Stimulated activated CD4-positive, alpha-beta T cell treated with anti-CD3 and anti-CD28 coated beads, Interleukin-15, amount 100 ng/mL, for 1 hour (primary cell): ENCODE measurements around the gene ARHGAP20.

Experiments used
- DNase-seq, 2 donors: peaks; one replicate each; pipeline ENCODE4 v3.0.0-alpha.2; 2020; ENCODE audit warnings: low read depth in 1 of 2, low spot score in 1 of 2

The ARHGAP20 gene

DNA sequence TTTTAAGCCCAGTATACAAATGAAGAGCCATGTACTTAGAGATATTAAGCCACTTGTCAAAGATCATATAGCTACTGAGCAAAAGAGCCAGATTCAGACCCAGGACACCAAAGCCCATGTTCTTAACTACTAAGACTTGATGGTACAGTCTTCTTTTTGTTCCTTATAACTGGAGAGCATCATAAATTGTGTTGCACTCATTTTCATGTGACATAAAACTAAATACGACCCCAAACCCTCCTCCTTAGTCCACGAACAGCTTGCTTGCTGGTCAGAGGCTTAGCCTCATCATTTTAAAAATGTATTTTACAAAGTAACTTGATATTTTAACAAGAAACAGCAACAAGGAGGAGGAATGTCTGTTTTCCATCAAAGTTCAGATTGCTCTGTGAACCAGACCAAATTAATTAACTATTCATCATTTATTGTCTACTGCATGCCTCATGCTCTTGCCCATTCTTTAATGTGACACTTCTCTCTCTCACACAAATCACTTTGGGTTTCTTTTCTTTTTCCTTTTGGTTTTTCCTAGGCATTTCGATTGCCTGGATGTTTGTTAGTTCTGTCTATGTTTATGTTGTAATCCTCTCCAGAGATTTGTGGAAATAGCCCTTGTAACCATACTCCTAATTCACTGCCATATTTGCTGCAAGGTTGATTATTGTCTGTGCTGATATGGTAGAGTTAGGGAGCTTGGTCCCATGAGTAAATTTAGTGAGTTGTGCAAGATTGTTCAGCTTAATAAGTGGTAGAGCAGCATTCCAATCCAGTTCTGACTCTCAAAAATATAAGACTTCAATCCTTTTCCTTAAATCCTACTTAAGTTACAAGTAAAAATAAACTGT, 8.4 kb upstream of the ARHGAP20 start:
- no peak for DNase-seq

DNA sequence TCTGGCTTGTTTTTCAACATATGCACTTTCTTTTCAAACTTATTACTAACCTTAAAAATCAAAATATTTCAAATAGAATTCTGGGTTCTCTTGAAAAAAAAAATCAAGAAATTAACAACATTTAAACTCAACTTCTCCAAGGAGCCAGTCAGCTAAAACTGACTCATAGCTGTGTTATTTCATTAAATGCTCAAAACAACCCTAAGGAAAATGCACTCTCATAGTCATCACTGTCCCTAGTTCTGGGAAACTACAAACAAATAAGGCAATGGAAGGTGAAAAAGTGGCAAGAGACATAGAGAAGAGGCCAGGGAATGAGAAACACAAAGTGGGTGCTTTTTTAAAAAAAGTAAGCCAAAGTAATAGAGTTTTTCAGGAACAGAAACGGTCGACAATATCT, 4.1 kb upstream of the ARHGAP20 start:
- no peak for DNase-seq

DNA sequence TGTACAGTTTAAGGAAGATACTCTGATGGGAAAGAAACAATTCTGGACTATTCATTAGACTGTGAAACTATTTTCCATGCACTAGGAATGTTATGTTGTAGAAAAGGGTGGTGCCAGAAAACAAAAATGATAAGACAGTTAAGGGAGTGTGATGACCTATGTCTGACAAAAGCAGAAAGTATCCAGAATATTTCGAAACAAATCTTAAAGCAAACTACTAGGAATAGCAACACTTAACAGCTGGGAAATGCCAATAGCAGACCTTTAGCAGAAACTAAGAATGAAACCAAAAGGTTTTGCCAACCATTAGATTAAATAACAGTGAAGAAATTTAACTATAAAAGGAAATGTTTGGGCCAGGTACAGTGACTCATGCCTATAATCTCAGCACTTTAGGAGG, 3.3 kb upstream of the ARHGAP20 start:
- DNase-seq = no peak

DNA sequence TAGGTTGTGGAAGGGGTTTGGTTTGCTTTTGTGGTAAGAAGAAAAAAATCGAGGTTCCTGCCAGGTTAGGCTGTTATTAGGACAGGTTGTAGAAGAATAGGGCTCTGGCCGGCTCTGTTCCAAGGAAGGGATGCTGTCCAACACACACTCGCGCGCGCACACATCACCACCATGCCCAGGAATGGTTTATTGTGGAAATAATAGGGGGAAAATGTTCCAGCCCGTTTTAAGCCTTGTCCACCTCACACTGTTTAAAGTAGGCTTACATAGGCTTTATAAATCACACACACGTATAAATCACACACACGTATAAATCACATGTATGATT, 1.2 kb upstream of the ARHGAP20 start:
- DNase-seq = no peak

DNA sequence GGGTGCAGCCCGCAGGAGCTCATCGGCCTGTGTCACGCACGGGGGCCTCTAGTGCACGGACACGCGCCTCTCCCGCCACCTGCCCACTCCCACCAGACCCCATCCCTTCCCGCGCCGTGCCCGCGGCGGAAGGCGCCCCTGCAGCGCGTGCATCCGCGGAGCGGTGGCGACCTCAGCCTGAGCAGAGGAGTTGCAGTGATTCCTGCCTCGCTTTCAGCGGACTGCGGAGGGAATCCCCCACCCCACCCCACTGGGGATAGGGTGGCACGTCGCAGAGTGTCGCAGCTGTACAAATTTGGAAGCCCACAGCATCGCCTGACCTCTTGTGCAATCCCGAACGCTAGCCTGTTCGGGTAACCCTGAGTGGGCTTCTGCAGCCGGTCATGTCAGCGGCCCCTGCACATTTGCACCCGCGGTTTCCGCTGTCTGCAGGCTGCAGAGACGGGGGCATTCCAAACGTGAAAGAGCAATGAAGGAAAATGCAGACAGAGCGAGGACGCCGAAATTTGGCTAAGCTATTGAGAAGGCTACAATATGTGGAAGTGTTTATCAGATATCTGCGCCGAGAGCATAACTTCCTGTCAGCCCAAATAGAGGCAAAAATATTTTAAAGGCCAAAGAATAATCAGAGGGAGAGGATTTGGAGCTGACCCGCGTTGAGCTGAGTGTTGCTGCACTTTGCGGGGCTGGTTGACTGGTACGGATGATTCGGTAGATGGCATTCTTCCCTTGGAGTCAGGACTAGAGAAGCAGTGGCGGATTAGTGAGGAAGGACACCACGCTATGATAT, 617 bp upstream of the ARHGAP20 start:
- no peak for DNase-seq

DNA sequence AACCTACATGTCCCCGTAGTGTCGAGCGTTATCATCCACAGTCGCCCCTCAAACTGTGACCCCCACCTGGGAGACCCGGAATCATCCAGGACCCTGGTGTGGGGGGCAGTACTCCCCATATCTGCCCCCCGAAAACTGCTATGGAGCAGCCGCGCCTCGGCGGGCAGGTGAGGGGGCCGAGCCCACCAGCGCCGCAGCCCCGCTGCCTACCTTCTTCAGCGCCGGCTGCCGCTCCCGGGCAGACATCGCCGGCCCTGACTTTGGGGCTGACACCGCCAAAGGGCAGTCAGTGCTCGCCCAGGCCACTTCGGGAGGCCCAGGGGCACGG, 825 bp downstream of the ARHGAP20 start:
- no peak for DNase-seq

DNA sequence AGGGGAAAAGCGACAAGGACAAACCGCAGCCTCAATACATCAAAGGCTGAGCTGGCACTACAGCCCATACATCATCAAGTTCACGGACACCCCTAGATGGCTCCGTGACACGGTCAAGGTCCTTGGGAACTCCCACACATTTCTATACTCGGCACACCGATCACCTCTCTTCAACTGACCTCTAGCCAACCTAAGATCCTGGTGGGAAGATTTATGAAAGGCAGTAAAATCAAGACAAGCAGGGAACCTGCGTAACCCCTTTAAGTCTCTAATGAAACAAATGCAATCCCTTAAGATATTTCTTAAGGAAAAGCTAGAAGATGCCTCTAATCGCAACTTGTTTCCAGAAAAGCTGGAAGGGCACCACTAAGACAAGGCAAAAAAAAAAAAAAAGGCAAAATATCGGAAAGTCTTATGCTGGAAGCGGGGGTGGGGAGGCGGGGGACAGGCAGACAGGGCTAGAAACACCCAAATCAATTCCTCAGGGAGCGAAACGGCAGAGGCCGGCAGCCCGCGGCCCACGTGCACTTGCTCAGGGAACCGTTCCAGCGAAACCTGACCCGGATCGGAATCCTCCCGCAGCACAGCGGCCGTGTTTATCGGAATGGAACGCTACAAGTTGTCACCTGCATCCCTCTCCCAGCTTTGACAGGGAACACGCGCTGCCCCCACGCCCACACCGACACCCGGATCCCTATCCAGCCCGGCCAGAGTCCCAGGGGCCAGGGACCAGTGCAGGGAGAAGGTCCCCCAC, 1.4 kb downstream of the ARHGAP20 start:
- DNase-seq = no peak

DNA sequence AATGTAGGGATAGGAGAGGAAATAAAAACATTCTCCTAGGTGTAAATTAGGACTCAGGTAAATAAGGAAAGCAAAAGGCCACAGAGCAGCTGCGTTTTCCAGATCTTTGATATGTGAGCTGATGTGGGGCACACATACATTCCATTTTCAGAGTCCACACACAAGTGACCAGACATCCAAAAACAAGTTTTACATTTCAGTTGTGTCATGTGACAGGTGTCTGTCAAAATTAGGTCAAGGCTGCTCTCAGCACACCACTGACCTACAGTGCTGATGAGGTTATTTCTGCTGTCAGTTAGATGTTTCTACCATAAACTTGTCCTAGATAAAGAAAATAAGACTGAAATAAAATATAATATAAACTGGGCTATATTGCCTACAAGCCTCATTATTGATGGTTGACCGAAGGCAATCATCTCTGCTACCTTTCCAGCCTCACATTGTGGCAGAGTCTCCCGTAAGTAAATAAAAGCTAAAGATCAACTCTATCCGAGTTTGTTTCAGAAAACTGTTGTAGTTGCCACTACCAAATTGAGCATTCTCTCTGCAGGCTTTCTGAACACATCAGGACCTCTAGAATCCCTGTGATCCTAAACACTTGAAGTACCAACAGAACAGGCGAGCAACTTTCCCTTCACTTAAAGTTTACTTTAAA, 7.9 kb downstream of the ARHGAP20 start:
- no peak for DNase-seq

DNA sequence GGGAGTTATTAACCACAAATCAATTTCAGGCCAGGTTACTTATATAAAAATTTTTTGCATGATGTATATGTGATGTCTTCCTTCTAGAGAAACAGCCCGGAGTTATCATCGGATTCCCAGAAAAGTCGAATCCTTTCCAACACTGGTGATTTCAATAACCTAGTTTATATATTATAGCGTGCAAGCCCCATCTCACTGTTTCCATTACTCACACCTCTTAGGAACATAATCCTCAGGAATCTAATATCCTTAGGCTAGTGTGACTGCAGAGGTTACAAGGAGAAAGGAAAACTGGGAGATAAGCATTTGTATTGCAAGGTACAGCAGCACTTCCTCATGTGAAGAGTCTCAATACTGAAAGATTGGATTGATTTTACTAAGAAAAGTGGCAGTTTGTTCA, 20.3 kb downstream of the ARHGAP20 start:
- no peak for DNase-seq

DNA sequence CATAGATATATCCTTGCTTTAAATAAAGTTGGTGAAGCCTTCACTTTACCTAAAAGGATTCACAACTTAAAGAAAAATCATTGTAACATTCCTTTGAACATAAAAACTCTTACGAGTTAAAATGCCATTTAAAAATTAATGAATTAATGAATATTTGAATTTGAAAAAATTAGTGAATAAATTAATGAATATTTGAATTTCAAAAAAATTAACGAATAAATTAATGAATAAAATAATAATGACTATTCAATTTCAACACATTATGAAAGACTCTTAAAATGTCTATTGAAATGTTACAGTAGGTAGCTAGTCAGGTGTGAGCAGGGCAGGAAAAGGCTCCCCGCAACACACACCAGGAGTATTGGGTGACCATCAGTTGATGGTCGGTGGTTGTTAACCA, 22.9 kb downstream of the ARHGAP20 start:
- no peak for DNase-seq

DNA sequence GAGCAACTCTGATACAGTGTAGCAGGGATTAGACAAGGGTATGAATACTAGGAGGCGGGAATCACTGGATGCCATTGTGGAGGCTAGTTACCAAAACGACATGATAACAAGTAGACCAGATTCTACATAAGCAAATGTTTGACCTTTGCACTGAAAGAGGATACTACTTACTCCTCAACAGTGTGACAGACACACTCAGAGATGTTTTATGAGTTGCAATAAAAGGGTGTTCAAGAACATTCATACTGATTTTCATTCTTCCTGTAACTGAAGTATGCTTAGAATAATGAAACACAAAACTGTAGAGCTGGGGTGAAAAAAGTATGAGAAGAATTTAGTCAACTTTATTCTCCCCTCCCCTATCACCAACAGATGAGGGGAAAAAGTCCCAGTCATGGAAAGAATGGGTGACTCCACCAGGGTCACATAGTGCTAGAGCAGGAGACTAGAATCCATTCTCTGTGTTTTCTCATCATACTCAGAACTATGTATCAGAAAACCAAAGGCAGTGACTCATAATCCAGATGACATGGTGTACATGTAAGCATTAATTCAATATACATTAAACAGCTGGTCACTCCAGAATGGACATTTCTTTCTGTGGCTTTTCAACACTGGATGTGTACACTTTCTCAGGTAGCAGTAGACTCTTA, 32.8 kb downstream of the ARHGAP20 start:
- no peak for DNase-seq

DNA sequence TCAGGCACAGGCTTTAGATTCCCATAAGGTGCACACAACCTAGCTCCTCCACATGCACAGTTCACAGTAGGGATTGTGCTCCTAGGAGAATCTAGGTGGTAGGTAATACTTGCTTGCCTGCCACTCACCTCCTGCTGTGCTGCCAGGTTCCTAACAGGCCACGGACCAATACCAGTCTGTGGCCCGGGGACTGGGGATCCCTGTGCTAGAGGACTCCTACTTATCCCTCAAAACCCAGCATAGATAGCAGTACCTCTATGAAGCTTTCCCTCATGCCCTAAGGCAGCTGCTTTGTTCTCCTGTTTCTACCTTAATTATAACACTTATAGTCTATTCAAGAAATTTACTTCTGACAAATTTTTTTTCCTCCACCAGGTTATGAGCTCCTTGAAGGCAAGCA, 36.7 kb downstream of the ARHGAP20 start:
- DNase-seq = no peak

DNA sequence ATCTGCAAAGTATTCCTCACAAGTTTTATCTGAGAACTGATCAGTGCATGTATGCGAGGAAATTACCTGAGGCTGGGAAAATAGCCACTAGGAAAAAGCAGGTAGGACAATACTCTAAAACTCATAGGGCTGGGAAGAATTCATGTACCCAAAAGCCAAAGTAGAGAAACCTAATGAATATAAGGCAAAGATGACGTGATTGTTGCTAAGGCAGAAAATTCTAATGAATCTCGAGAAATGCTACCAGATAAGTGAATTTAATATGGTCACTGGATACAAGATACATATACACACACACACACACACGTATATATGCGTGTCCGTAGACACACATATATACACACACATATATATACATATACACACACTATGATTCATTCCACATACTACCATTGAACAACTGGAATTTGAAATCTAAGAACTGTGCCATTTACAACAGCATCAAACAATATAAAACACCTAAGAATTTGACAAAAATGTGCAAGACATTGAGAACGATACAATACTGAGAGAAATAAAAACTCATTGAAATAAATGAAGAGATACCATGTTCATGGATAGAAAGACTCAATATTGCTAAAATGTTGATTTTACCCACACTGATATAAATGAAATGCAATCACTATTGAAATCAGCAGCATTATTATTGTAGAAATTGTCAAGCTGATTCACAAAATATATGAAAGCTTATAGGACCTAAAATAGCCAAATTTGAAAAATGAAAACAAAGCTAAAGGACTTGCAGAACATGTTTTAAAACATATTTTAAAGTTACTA, 46.4 kb downstream of the ARHGAP20 start:
- no peak for DNase-seq

DNA sequence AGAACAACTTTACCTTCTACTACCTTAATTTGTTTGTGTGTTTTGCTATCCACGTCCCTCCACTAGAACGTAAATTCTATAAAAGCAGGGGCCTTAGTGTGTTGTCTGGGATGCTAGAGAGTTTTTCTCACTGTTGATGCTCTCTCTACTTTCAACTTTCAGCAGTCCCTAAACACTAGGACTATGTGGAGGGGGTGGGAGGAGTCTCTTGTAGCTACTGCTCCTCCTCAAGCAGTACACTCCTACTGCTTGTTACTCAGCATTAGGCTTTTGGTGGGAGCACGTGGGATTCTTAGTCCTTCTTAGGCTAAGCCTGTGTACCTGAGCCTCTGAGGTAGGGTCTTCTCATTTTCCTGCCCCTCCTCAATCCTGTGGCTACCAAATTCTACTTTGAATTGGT, 56.3 kb downstream of the ARHGAP20 start:
- no peak for DNase-seq

DNA sequence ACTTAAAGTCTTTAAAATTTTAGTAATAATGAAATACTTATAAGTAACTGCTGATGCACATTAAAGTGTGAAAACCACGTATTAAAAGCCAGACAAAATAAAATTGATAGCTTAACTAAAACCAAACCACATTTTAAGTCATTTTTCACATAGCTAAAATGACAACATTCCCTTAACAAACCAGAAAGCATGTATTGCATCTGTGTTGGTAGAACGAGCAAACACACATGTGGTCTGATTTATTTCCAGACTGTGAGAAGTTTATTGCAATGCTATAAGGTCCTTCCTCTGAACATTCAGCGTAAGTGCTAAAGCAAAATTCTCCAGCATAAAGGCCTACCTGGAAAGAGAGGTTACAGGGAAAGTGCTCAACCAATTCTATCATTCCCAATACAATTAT, 57.8 kb downstream of the ARHGAP20 start:
- DNase-seq = no peak

DNA sequence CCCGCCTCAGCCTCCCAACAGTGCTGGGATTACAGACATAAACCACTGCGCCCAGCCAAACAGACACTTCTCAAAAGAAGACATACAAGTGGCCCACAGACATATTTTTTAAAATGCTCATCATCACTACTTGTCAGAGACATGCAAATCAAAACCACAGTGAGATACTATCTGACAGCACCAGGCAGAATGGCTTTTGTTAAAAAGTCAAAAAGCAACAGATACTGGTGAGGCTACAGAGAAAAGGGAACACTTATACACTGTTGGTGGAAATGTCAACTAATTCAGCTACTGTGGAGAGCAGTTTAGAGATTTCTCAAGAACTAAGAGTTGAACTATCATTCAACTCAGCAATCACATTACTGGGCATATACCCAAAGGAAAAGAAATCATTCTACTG, 67.0 kb downstream of the ARHGAP20 start:
- DNase-seq = no peak

DNA sequence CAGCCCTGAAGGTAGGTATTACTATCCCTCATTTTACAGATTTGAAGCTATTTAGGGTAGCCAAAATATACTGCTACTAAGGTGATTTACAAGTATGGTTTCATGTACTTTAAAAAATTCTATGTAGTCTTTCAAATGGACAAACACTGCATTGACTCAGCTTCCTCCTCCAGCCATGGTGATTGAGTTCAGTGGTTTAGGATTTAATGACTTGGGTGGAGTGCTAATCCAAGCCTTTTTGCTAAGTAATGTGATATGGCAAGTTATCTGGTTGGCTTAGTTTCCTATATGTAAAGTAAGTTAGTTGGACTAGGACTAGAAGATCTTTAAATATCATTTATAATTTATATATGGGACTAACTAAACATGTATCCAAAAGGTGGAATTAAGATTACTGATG, 77.9 kb downstream of the ARHGAP20 start:
- no peak for DNase-seq

DNA sequence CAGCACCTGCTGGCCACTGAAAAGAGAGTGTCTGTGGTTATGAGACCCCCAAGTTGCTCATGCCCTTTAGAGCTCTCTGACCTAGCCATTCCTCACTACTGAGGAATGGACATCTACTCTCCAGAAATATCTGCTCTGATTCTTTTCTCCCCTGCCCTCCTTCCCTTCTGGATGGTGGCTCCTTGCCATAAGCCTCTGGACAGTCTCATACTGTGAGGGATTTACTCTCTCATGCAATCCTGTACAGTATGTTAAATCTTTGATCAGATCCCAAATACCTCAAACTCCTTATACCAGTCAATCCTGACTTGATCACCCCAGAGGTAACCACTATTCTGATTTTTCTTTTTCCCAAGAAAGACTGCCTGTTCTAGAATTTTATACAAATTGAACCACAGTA, 80.7 kb downstream of the ARHGAP20 start:
- DNase-seq = no peak

DNA sequence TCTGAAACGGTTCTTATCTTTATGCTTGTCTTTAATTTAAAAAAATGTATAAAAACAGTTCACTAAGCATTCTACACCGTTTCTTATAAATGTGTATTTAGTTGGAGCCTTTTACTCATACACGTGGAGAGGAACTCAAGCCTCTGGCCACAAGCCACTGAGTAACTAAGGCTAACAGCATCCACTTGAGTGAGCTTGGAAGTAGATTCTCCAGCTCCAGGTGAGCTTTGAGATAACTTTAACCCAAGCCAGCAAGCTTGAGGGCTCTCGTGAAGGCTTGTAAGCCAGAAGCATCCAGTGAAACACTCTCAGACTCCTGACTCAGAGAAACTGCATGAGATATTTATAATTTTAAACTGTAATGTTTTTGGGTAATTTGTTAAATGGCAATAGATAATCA, 82.6 kb downstream of the ARHGAP20 start:
- DNase-seq = no peak

DNA sequence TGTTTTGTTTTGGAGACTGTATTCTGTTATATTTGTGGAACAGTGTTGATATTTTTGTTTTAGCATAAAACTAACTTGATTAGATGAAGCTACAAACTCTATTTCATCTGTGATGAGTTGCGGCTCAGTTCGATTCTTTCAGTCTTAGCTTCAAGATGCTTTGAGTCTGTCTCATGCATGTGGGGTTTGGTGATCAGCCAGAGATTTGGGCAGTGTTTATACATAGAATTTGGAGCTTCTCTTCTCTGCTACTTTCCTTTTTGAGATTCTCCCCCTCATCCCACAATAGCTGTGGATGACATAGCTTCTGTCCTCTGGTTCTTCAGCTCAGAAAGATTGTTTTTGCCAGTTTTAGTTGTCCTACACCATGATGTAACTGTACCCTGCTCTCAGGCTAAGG, 90.4 kb downstream of the ARHGAP20 start:
- DNase-seq = no peak
